ENCODE measurements around the gene E4F1. TPM values are rescaled to one million over a fixed set of nuclear protein-coding genes. Genes with fewer than 3 reads are reported as not detected.

The E4F1 gene
- total RNA-seq, 1 donor from 2014 or later = 28.6 TPM

GRCh38 chr16:2180962-2181923 lies 42.1 kb upstream of the E4F1 start:
- H3K36me3 ChIP-seq (ENCODE audit: control insufficient read depth, insufficient read depth, low read length) = no peaks in the 10 kb centered on the region
- H3K4me3 ChIP-seq (ENCODE audit: low read depth, low read length) = no peak overlapping the region
- TF ChIP-seq, protein P1, sequence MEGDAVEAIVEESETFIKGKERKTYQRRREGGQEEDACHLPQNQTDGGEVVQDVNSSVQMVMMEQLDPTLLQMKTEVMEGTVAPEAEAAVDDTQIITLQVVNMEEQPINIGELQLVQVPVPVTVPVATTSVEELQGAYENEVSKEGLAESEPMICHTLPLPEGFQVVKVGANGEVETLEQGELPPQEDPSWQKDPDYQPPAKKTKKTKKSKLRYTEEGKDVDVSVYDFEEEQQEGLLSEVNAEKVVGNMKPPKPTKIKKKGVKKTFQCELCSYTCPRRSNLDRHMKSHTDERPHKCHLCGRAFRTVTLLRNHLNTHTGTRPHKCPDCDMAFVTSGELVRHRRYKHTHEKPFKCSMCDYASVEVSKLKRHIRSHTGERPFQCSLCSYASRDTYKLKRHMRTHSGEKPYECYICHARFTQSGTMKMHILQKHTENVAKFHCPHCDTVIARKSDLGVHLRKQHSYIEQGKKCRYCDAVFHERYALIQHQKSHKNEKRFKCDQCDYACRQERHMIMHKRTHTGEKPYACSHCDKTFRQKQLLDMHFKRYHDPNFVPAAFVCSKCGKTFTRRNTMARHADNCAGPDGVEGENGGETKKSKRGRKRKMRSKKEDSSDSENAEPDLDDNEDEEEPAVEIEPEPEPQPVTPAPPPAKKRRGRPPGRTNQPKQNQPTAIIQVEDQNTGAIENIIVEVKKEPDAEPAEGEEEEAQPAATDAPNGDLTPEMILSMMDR (IDR thresholded peaks at IDR 0.05; ENCODE audit: insufficient read depth, low read length, poor library complexity, severe bottlenecking) = no peak
- H3K27me3 ChIP-seq (ENCODE audit: control insufficient read depth, insufficient read depth, low read length) = peaks cover 3% of the 10 kb centered on the region
- DNase-seq (ENCODE audit: low read depth) = no peak

DNA sequence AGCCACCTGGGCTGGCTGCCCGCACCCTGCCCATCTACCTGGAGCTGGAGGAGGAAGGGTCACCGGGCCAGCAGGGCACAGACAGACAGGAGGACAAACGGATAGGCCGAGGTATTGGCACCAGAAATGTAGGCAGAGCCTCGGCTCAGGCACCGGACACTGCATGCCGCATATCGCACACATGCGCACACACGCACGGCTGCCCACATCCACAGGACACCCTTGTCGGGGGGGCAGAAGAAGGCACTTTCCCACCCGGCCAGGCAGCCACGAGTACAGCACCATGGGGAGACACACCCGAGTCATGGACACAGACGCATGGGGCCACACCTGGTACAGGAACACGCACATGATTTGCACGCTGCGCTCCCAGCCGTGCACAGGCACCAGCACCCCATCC lies 41.4 kb upstream of the E4F1 start:
- no peaks in the 10 kb centered on the region for H3K36me3 ChIP-seq (ENCODE audit: control insufficient read depth, insufficient read depth, low read length)
- TF ChIP-seq, protein P1 (IDR thresholded peaks at IDR 0.05; ENCODE audit: insufficient read depth, low read length, poor library complexity, severe bottlenecking) = no peak
- no peak overlapping the region for H3K4me3 ChIP-seq (ENCODE audit: low read depth, low read length)
- DNase-seq (ENCODE audit: low read depth) = no peak
- peaks cover 3% of the 10 kb centered on the region for H3K27me3 ChIP-seq (ENCODE audit: control insufficient read depth, insufficient read depth, low read length)

- TF ChIP-seq, protein P1 (IDR thresholded peaks at IDR 0.05; ENCODE audit: insufficient read depth, low read length, poor library complexity, severe bottlenecking) = no peak
- Histone ChIP-seq H3K36me3 (ENCODE audit: control insufficient read depth, insufficient read depth, low read length) (no peaks in the 10 kb centered on the region), H3K4me3 (ENCODE audit: low read depth, low read length) (no peak overlapping the region), H3K27me3 (ENCODE audit: control insufficient read depth, insufficient read depth, low read length) (peaks cover 3% of the 10 kb centered on the region)
- no peak for DNase-seq (ENCODE audit: low read depth)
Observed at GRCh38 chr16:2183671-2184070, 39.7 kb upstream of the E4F1 start.

- Histone ChIP-seq H3K27me3 (ENCODE audit: control insufficient read depth, insufficient read depth, low read length) (peaks cover 1% of the 10 kb centered on the region), H3K36me3 (ENCODE audit: control insufficient read depth, insufficient read depth, low read length) (no peaks in the 10 kb centered on the region), H3K4me3 (ENCODE audit: low read depth, low read length) (no peak overlapping the region)
- TF ChIP-seq, protein P1 (IDR thresholded peaks at IDR 0.05; ENCODE audit: insufficient read depth, low read length, poor library complexity, severe bottlenecking) = no peak
- no peak for DNase-seq (ENCODE audit: low read depth)
Observed at GRCh38 chr16:2184346-2184745, 39.0 kb upstream of the E4F1 start.

DNA sequence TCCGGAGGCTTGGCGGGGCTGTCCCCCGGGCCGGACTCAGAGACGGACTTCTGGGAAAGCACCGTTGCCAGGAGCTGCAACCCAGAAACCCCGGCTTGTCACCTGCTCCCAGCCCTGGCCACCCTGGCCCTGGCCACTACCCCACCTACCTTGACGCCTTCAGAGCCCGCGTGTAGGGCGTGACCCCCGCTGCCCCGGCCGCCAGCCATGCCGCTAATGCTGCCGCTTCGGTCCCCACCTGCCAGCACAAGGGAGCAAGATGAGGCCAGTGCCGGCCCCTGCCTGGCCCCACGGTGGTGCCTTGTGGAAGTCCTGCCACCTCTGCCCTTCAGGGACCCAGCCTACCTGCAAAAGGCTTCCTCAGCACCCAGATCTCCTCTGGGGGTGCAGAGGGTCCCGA lies 38.4 kb upstream of the E4F1 start:
- H3K36me3 ChIP-seq (ENCODE audit: control insufficient read depth, insufficient read depth, low read length) = no peaks in the 10 kb centered on the region
- H3K27me3 ChIP-seq (ENCODE audit: control insufficient read depth, insufficient read depth, low read length) = no peaks in the 10 kb centered on the region
- TF ChIP-seq, protein P1 (IDR thresholded peaks at IDR 0.05; ENCODE audit: insufficient read depth, low read length, poor library complexity, severe bottlenecking) = no peak
- no peak for DNase-seq (ENCODE audit: low read depth)
- no peak overlapping the region for H3K4me3 ChIP-seq (ENCODE audit: low read depth, low read length)
